MCF 10A (cell line): Measurements from ENCODE around the gene VASH1. TPM values are rescaled to one million over a fixed set of nuclear protein-coding genes. Genes with fewer than 3 reads are reported as not detected.

Source experiments
- BruUV-seq: library from RNA; stranded (reverse); fragments of 400-500 nt; replicated peaks from 2 replicates; lab custom pipeline; 2021; lab: Mats Ljungman, UMichigan
- CTCF ChIA-PET: fragments of 300-600 bp; sonication (Branson Sonifier 250); formaldehyde crosslinking; extraction: SDS; loops from one replicate; lab custom pipeline; 2021; ENCODE audit warnings: antibody characterized with exemption, inconsistent platforms; lab: Yijun Ruan, JAX
- POLR2A ChIA-PET: fragments of 300-600, 350-650 bp; sonication (Branson Sonifier 250); formaldehyde crosslinking; extraction: SDS; loops from one replicate; lab custom pipeline; 2020; ENCODE audit warnings: antibody characterized with exemption, inconsistent platforms; lab: Yijun Ruan, JAX
- DNase-seq: peaks from one replicate; pipeline ENCODE4 v3.0.0-alpha.2; 2018; ENCODE audit not compliant: unreplicated experiment
- H3K27ac Mint-ChIP-seq: one replicate; pipeline ENCODE4 v1.8.0; 2022; ENCODE audit warnings: mild to moderate bottlenecking, low read depth, mixed read lengths; ENCODE audit not compliant: unreplicated experiment
- H3K27me3 Mint-ChIP-seq: one replicate; pipeline ENCODE4 v1.8.0; 2022; ENCODE audit warnings: mixed read lengths; ENCODE audit not compliant: insufficient read depth, unreplicated experiment
- H3K36me3 Mint-ChIP-seq: one replicate; pipeline ENCODE4 v1.8.0; 2022; ENCODE audit warnings: mild to moderate bottlenecking, moderate library complexity, mixed read lengths; ENCODE audit not compliant: insufficient read depth, unreplicated experiment
- H3K4me1 Mint-ChIP-seq: one replicate; pipeline ENCODE4 v1.8.0; 2022; ENCODE audit warnings: mixed read lengths; ENCODE audit not compliant: insufficient read depth, unreplicated experiment
- H3K4me3 Mint-ChIP-seq: one replicate; pipeline ENCODE4 v1.8.0; 2022; ENCODE audit warnings: mild to moderate bottlenecking, moderate library complexity, mixed read lengths; ENCODE audit not compliant: unreplicated experiment
- H3K9me3 Mint-ChIP-seq: one replicate; pipeline ENCODE4 v1.8.0; 2022; ENCODE audit warnings: mixed read lengths; ENCODE audit not compliant: unreplicated experiment
- CTCF ChIP-seq: fragments of 200-600 bp; IDR thresholded peaks from one replicate; pipeline ENCODE4 v1.8.0; 2022; ENCODE audit warnings: antibody characterized with exemption, mild to moderate bottlenecking; ENCODE audit not compliant: unreplicated experiment
- intact Hi-C: fragments of 100-400 bp; cut with micrococcal nuclease; formaldehyde crosslinking; loops from 2 replicates; pipeline ENCODE4 v1.14.1; 2022
- total RNA-seq: library from RNA; stranded (reverse); gene quantifications from 2 replicates; pipeline ENCODE4 v1.2.3, GENCODE V29; 2022

VASH1 gene
- total RNA-seq, 1 experiment from 2014 or later, result 0.35 TPM

- DNase-seq, result no peak
- POLR2A ChIA-PET, result no interaction called here
- no peaks in the 10 kb centered on the region for H3K9me3 Mint-ChIP-seq
- CTCF ChIA-PET, result no interaction called here
- intact Hi-C loops, result no loop called here
- peaks cover 15% of the 10 kb centered on the region for H3K27me3 Mint-ChIP-seq
- H3K27ac Mint-ChIP-seq, result no peak overlapping the region
- no peaks in the 10 kb centered on the region for H3K4me1 Mint-ChIP-seq
- BruUV-seq, result no TSS peak
- H3K36me3 Mint-ChIP-seq, result no peaks in the 10 kb centered on the region
- TF ChIP-seq CTCF, result no peak
- H3K4me3 Mint-ChIP-seq, result no peak overlapping the region
These were observed 2.1 kb downstream of the VASH1 start for GRCh38 chr14:76763096-76764041.

- POLR2A ChIA-PET, result no interaction called here
- no peaks in the 10 kb centered on the region for H3K36me3 Mint-ChIP-seq
- no peaks in the 10 kb centered on the region for H3K9me3 Mint-ChIP-seq
- no peak overlapping the region for H3K4me3 Mint-ChIP-seq
- TF ChIP-seq CTCF, result no peak
- no peak for DNase-seq
- no peaks in the 10 kb centered on the region for H3K27me3 Mint-ChIP-seq
- no TSS peak for BruUV-seq
- H3K4me1 Mint-ChIP-seq, result no peaks in the 10 kb centered on the region
- intact Hi-C loops, result no loop called here
- H3K27ac Mint-ChIP-seq, result no peak overlapping the region
- CTCF ChIA-PET, result interaction anchor here (1.3 to 1.6 kb wide), 2 partner anchors 55 to 56 kb away, joined by 3 to 6 read pairs; no protein-coding TSS in a partner anchor
These were observed 4.2 kb downstream of the VASH1 start for GRCh38 chr14:76765461-76765931.

GRCh38 chr14:76767681-76768656, 6.7 kb downstream of the VASH1 start:
- no peak for DNase-seq
- H3K4me3 Mint-ChIP-seq, result no peak overlapping the region
- no peaks in the 10 kb centered on the region for H3K4me1 Mint-ChIP-seq
- CTCF ChIA-PET, result interaction anchor here (0.6 kb wide), 2 partner anchors 17 to 21 kb away, joined by 3 to 5 read pairs; no protein-coding TSS in a partner anchor
- no peak overlapping the region for H3K27ac Mint-ChIP-seq
- intact Hi-C loops, result no loop called here
- no peak for TF ChIP-seq CTCF
- POLR2A ChIA-PET, result no interaction called here
- no TSS peak for BruUV-seq
- H3K9me3 Mint-ChIP-seq, result no peaks in the 10 kb centered on the region
- H3K27me3 Mint-ChIP-seq, result no peaks in the 10 kb centered on the region
- H3K36me3 Mint-ChIP-seq, result no peaks in the 10 kb centered on the region
